Prostate gland (tissue), 2 donors: ENCODE data around the gene ASCL1.

ENCODE experiments used
- CTCF ChIP-seq, 4 experiments: fragments of 200-600 bp in 2 of 4; fragments of 450-650 bp in 2 of 4; sonication (generic) in 2 of 4; IDR thresholded peaks; 1 replicate in 3 of 4; 2 replicates in 1 of 4; pipeline ENCODE4 v1.5.1; 2016 to 2019; ENCODE audit warnings: antibody characterized with exemption in 4 of 4, mild to moderate bottlenecking in 2 of 4, moderate library complexity in 2 of 4
- POLR2A ChIP-seq: fragments of 450-650 bp; IDR thresholded peaks from one replicate; pipeline ENCODE4 v1.6.1; 2016; ENCODE audit warnings: antibody characterized with exemption, mild to moderate bottlenecking
- POLR2AphosphoS5 ChIP-seq: sonication (generic); formaldehyde crosslinking; IDR thresholded peaks from one replicate; pipeline ENCODE4 v1.6.1; 2017; ENCODE audit warnings: antibody characterized with exemption

GRCh38 chr12:102959391-102959790 lies 1.9 kb downstream of the ASCL1 start:
- no peak for TF ChIP-seq CTCF (IDR thresholded peaks at IDR 0.05)
- no peak for TF ChIP-seq POLR2A
- no peak for TF ChIP-seq POLR2AphosphoS5
